Nephron (organoid): ENCODE data around the gene KIF2C.
"Not testable (repeated sequence)": the region's sequence is repeated elsewhere in the genome, so short reads cannot be mapped to it uniquely, and the experiment has no call there.

Source experiments
- H3K27ac Mint-ChIP-seq, 3 experiments: 2 replicates each; pipeline ENCODE4 v1.8.0; 2020; ENCODE audit warnings: mixed read lengths in 3 of 3, mild to moderate bottlenecking in 2 of 3, moderate library complexity in 1 of 3
- H3K27me3 Mint-ChIP-seq: 2 replicates; pipeline ENCODE4 v1.8.0; 2021; ENCODE audit warnings: low read depth, mild to moderate bottlenecking, moderate library complexity, mixed read lengths
- H3K36me3 Mint-ChIP-seq: 2 replicates; pipeline ENCODE4 v1.8.0; 2020; ENCODE audit warnings: low read depth, mixed read lengths
- H3K4me1 Mint-ChIP-seq: 2 replicates; pipeline ENCODE4 v1.8.0; 2020; ENCODE audit warnings: mixed read lengths
- H3K4me3 Mint-ChIP-seq, 3 experiments: 2 replicates each; pipeline ENCODE4 v1.8.0; 2020; ENCODE audit warnings: mild to moderate bottlenecking in 3 of 3, mixed read lengths in 3 of 3, moderate library complexity in 2 of 3
- H3K9me3 Mint-ChIP-seq: 2 replicates; pipeline ENCODE4 v1.8.0; 2020; ENCODE audit warnings: mixed read lengths
- TF ChIP-seq, protein P1 (sequence below), 3 experiments: fragments of 200-600 bp; sonication (generic); IDR thresholded peaks; one replicate each; pipeline ENCODE4 v1.5.0; 2021; ENCODE audit warnings: antibody characterized with exemption in 3 of 3; ENCODE audit not compliant: unreplicated experiment in 3 of 3

The KIF2C gene

DNA sequence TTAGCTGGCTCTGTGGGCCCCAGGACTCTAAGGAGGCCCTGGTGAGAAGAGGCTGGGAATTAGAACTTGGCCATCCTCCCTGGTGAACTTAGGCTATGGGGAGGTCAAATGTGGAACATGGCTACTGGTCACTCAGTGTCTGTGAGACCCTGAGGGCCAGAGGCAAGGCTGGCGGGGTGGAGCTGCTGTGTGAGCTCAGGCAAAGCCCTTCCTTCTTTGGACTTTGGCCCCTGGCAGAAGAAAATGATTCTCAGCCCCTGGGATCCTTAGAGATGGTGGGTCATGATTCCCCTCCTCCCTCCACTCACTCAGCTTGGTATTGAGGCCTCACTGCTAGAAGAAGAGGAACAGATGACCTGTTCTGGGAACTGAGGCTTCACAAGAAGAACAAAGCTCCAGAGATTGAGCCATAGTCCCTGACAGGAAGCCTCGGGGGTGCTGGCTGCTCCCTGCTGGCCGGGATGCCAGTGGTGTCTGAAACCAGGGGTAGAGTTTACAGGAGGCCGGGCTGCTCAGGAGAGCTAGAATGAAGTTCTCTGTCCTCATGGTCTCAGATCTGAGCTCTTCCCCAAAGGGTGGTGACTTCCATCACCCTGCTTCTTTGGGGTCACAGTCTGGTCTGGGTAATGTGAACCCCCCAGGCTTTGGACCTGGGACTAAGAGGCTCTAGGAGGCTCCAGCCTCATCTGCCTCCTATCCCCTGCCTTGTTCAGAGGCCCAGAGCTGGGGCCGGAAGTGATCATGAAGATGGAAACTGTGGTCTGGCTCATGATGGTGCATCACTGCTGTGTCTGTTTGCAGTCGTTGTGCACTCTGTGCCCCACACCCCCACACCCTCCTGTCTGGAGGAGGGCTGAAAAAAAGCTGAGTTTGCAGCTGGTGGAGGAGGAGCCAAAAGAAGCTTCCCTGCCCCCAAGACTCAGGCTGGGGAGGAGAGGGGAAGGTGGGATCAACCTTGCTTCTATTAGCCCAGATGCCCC is 69.6 kb downstream of the KIF2C start:
- Mint-ChIP-seq H3K4me1 (peaks cover 56% of the 10 kb centered on the region), H3K4me3 (peak overlapping the region; percentile 81 to 86 (median 81)), H3K9me3 (no peaks in the 10 kb centered on the region), H3K27me3 (no peaks in the 10 kb centered on the region), H3K36me3 (peaks cover 20% of the 10 kb centered on the region), H3K27ac (peak overlapping the region; percentile 99)
- TF ChIP-seq, protein P1, sequence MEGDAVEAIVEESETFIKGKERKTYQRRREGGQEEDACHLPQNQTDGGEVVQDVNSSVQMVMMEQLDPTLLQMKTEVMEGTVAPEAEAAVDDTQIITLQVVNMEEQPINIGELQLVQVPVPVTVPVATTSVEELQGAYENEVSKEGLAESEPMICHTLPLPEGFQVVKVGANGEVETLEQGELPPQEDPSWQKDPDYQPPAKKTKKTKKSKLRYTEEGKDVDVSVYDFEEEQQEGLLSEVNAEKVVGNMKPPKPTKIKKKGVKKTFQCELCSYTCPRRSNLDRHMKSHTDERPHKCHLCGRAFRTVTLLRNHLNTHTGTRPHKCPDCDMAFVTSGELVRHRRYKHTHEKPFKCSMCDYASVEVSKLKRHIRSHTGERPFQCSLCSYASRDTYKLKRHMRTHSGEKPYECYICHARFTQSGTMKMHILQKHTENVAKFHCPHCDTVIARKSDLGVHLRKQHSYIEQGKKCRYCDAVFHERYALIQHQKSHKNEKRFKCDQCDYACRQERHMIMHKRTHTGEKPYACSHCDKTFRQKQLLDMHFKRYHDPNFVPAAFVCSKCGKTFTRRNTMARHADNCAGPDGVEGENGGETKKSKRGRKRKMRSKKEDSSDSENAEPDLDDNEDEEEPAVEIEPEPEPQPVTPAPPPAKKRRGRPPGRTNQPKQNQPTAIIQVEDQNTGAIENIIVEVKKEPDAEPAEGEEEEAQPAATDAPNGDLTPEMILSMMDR (IDR thresholded peaks at IDR 0.05; ENCODE audit: unreplicated experiment in 3 of 3) = no peak

DNA sequence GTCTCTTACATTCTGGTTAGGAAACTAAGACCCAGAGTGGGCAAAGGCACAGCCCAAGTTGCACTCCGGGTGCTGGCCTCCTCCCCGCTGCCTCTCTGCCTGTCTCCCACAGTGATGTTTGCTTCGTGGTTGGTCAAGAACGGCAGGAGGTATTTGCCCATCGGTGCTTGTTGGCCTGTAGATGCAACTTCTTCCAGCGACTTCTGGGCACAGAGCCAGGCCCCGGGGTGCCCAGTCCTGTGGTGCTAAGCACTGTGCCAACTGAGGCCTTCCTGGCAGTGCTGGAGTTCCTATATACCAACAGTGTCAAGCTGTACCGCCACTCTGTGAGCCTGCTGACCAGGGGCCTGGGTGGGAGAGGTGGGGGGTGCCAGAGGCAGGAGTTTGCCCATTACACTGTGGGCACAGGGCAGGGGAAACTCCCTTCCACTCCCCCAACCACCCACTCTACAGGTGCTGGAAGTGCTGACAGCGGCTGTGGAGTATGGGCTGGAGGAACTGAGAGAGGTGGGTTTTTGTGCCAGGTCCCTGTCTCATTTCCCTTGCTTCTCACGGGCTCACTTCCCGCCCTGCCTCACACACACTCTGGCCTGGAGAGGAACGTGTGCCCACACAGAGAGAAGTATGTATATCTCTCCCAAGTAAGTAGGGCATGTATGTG is 70.6 kb downstream of the KIF2C start:
- TF ChIP-seq, protein P1 (IDR thresholded peaks at IDR 0.05; ENCODE audit: unreplicated experiment in 3 of 3) = no peak
- peak overlapping the region; percentile 13 to 86 (median 81) for H3K4me3 Mint-ChIP-seq
- peak overlapping the region; percentile 99 for H3K27ac Mint-ChIP-seq
- peaks cover 23% of the 10 kb centered on the region for H3K36me3 Mint-ChIP-seq
- H3K4me1 Mint-ChIP-seq = peaks cover 61% of the 10 kb centered on the region
- H3K9me3 Mint-ChIP-seq = no peaks in the 10 kb centered on the region
- H3K27me3 Mint-ChIP-seq = no peaks in the 10 kb centered on the region

DNA sequence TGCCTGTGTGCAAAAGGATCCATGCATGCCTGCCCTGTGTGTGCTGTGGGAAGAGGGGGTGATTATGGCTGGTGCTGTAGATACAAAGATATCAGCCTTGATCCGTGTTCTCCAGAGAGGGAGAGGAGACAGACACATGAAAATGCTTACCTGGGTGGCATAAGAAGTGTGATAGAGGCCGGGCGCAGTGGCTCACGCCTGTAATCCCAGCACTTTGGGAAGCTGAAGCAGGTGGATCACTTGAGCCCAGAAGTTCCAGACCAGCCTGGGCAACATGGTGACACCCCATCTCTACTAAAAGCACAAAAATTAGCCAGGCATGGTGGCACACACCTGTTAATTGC is 71.1 kb downstream of the KIF2C start:
- H3K4me1 Mint-ChIP-seq = peaks cover 64% of the 10 kb centered on the region
- H3K9me3 Mint-ChIP-seq, H3K27me3 Mint-ChIP-seq: not testable (repeated sequence)
- H3K4me3 Mint-ChIP-seq = peak overlapping the region; percentile 13 to 50 (median 46)
- peak overlapping the region; percentile 99 for H3K27ac Mint-ChIP-seq
- peaks cover 27% of the 10 kb centered on the region for H3K36me3 Mint-ChIP-seq

DNA sequence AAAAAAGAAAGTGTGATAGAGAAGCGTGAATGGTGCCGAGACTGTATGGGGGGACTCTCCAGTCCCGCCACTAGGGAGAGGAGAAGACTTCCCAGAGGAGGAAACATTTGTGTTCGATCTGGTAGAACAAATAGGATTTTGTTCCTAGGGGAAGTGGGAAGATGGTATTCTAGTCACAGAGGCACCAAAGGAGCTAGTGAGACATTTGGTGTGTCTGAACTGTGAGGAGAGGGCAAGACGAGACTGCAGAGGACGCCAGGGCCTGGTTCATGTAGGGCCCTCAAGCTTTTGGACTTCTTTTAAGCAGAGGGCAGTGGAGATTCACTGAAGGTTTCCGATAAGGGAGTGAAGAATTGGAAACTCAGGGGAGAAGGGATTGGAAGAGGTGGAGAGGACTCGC is 71.6 kb downstream of the KIF2C start:
- Mint-ChIP-seq H3K4me1 (peaks cover 64% of the 10 kb centered on the region), H3K27ac (peak overlapping the region; percentile 88 to 99 (median 99)), H3K27me3 (no peaks in the 10 kb centered on the region), H3K4me3 (peak overlapping the region; percentile 14 to 39 (median 35)), H3K36me3 (peaks cover 28% of the 10 kb centered on the region), H3K9me3 (no peaks in the 10 kb centered on the region)
- TF ChIP-seq, protein P1 (IDR thresholded peaks at IDR 0.05; ENCODE audit: unreplicated experiment in 3 of 3) = no peak

DNA sequence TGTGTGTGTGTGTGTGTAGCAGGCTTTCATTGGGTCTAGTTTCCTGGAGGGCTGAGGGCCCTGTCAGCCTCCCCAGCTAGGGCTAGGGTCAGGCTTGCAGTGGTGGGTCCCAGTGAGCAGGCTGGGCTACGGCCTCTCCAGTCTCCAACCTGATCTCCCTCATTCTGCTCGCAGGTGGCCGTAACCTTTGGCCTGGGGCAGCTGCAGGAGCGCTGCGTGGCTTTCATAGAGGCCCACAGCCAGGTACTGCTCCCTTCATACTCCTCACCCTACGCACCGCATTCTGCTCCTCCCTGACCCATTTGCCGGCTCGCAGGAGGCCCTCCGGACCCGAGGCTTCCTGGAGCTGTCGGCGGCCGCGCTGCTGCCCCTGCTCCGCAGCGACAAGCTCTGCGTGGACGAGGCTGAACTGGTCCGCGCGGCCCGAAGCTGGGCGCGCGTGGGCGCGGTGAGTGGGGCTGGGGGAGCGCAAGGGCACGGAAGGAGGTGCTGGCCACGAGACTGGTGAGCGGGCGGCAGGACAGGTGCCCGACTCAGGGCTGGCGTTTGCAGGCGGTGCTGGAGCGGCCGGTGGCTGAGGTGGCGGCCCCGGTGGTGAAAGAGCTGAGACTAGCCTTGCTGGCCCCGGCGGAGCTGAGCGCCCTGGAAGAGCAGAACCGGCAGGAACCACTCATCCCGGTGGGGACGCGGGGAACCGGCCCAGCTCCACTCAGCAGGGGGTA is 73.3 kb downstream of the KIF2C start:
- no peaks in the 10 kb centered on the region for H3K9me3 Mint-ChIP-seq
- H3K27ac Mint-ChIP-seq = peak overlapping the region; percentile 29 to 99 (median 77)
- H3K36me3 Mint-ChIP-seq = peaks cover 21% of the 10 kb centered on the region
- peak overlapping the region; percentile 58 to 65 (median 60) for H3K4me3 Mint-ChIP-seq
- peaks cover 1% of the 10 kb centered on the region for H3K27me3 Mint-ChIP-seq
- TF ChIP-seq, protein P1 (IDR thresholded peaks at IDR 0.05; ENCODE audit: unreplicated experiment in 3 of 3) = no peak
- H3K4me1 Mint-ChIP-seq = peaks cover 51% of the 10 kb centered on the region

DNA sequence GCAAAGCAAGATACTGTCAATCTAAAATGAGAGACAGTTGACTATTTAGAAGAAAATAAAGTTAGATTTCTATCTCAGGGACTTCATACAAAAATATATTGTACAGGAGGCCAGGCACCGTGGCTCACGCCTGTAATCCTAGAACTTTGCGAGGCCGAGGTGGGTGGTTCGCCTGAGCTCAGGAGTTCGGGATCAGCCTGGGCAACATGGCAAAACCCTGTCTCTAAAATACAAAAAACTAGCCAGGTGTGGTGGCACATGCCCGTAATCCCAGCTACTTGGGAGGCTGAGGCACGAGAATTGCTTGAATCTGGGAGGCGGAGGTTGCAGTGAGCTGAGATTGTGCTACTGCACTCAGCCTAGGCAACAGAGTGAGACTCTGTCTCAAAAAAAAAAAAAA is 76.3 kb downstream of the KIF2C start:
- not testable (repeated sequence) for H3K4me3 Mint-ChIP-seq, H3K9me3 Mint-ChIP-seq, H3K27ac Mint-ChIP-seq, H3K27me3 Mint-ChIP-seq
- H3K36me3 Mint-ChIP-seq = peaks cover 21% of the 10 kb centered on the region
- H3K4me1 Mint-ChIP-seq = peaks cover 49% of the 10 kb centered on the region
